HL-60 (cell line): ENCODE data around the gene PDE2A.

Source experiments
- DNase-seq, 2 experiments: peaks; one replicate each; pipeline ENCODE4 v3.0.0-alpha.2; 2010 to 2020; ENCODE audit warnings: low read depth in 1 of 2, low spot score in 1 of 2
- H3K27ac ChIP-seq: fragments of 250-450 bp; sonication (Bioruptor Pico); replicated peaks from 2 replicates; pipeline ENCODE4 v1.5.1; 2020; ENCODE audit warnings: mild to moderate bottlenecking, moderate library complexity
- H3K27me3 ChIP-seq: fragments of 250-450 bp; sonication (Bioruptor Pico); 2 replicates; pipeline ENCODE4 v1.5.1; 2021; ENCODE audit warnings: mild to moderate bottlenecking, moderate library complexity; ENCODE audit not compliant: insufficient read depth, poor library complexity, severe bottlenecking
- H3K4me3 ChIP-seq: replicated peaks from 2 replicates; pipeline ENCODE4 v1.5.1; 2011; ENCODE audit warnings: mild to moderate bottlenecking, control low read depth, low read length; ENCODE audit not compliant: insufficient read depth
- CTCF ChIP-seq: IDR thresholded peaks from one replicate; pipeline ENCODE4 v1.5.1; 2011; ENCODE audit warnings: low read length, control low read depth, inconsistent platforms; ENCODE audit not compliant: insufficient read depth
- GABPA ChIP-seq: IDR thresholded peaks from 2 replicates; pipeline ENCODE4 v1.6.1; 2012; ENCODE audit warnings: low read depth
- POLR2AphosphoS5 ChIP-seq: IDR thresholded peaks from 2 replicates; pipeline ENCODE4 v1.6.1; 2012; ENCODE audit warnings: low read depth
- REST ChIP-seq: IDR thresholded peaks from 2 replicates; pipeline ENCODE4 v1.6.1; 2012; ENCODE audit warnings: low read depth; ENCODE audit not compliant: insufficient replicate concordance
- SPI1 ChIP-seq: IDR thresholded peaks from 2 replicates; pipeline ENCODE4 v1.6.1; 2012; ENCODE audit warnings: low read depth, mild to moderate bottlenecking, borderline replicate concordance

PDE2A gene

GRCh38 chr11:72704028-72704782 is 30.0 kb upstream of the PDE2A start:
- no peaks in the 10 kb centered on the region for H3K27me3 ChIP-seq
- no peak overlapping the region for H3K27ac ChIP-seq
- no peak for DNase-seq

GRCh38 chr11:72703267-72704008 is 29.2 kb upstream of the PDE2A start:
- Histone ChIP-seq H3K4me3 (no peak overlapping the region), H3K27me3 (no peaks in the 10 kb centered on the region), H3K27ac (no peak overlapping the region)
- no peak for DNase-seq
- no peak for TF ChIP-seq SPI1
- TF ChIP-seq REST: no peak
- no peak for TF ChIP-seq CTCF
- TF ChIP-seq GABPA: no peak
- no peak for TF ChIP-seq POLR2AphosphoS5

More at GRCh38 chr11:72704028-72704782, 30.0 kb upstream of the PDE2A start:
- TF ChIP-seq GABPA (no peak), CTCF (no peak), POLR2AphosphoS5 (no peak), REST (no peak), SPI1 (no peak)
- H3K4me3 ChIP-seq: no peak overlapping the region

- DNase-seq: no peak
- Histone ChIP-seq H3K4me3 (no peak overlapping the region), H3K27me3 (no peaks in the 10 kb centered on the region), H3K27ac (no peak overlapping the region)
- TF ChIP-seq REST (no peak), GABPA (no peak), SPI1 (no peak), CTCF (no peak), POLR2AphosphoS5 (no peak)
These were observed 28.5 kb upstream of the PDE2A start for GRCh38 chr11:72702577-72703241.
